ENCODE measurements around the gene EFCAB12. TPM values are rescaled to one million over a fixed set of nuclear protein-coding genes. Genes with fewer than 3 reads are reported as not detected.

Gene EFCAB12
- total RNA-seq, 4 donors from 2014 or later = not detected

DNA sequence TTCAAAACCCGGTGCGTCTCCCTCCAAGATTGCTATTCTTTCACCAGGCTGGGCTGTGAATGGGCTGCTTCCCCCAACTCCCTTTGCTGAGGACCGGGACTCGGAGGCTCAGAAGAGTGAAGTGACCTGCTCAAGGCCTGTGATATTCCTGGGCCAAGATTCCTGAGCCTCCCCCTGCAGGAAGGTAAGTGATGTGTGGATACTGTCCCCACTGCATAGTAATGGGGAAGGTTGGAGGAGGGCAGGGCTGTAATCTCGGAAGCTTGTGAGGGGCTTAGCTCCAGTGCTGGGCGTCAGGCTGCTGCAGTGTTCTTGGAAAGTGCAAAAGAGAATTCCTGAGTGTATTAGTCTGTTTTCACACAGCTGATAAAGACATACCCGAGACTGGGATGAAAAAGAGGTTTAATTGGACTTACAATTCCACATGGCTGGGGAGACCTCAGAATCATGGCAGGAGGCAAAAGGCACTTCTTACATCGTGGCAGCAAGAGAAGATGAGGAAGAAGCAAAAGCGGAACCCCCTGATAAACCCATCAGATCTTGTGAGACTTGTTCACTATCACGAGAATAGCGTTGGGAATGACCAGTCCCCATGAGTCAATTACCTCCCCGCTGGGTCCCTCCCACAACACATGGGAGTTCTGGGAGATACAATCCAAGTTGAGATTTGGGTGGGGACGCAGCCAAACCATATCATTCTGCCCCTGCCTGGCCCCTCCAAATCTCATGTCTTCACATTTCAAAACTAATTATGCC, 67.6 kb downstream of the EFCAB12 start:
- DNase-seq (no peak), ATAC-seq (no peak)
- H3K27ac ChIP-seq = no peak overlapping the region
- H3K9me3 ChIP-seq = no peaks in the 10 kb centered on the region
- in situ Hi-C loops (cut with MboI; ENCODE audit: low sequenced_read_pairs in 4 of 4) (no loop called here), intact Hi-C loops (cut with DNase I; ENCODE audit: low total_unique reads) (no loop called here)
- no peak overlapping the region for H3K4me3 ChIP-seq
- no peaks in the 10 kb centered on the region for H3K4me1 ChIP-seq
- no peak for TF ChIP-seq CTCF (IDR thresholded peaks at IDR 0.05 in 4 of 5, conservative IDR thresholded peaks at IDR 0.05 in 1 of 5)
- H3K27me3 ChIP-seq = no peaks in the 10 kb centered on the region
- H3K36me3 ChIP-seq = no peaks in the 10 kb centered on the region

- Histone ChIP-seq H3K9me3 (no peaks in the 10 kb centered on the region), H3K4me3 (no peak overlapping the region), H3K27ac (no peak overlapping the region), H3K4me1 (no peaks in the 10 kb centered on the region), H3K27me3 (no peaks in the 10 kb centered on the region), H3K36me3 (no peaks in the 10 kb centered on the region)
- no peak for DNase-seq
- in situ Hi-C loops (cut with MboI; ENCODE audit: low sequenced_read_pairs in 4 of 4) = no loop called here
- intact Hi-C loops (cut with DNase I; ENCODE audit: low total_unique reads) = no loop called here
- ATAC-seq = no peak
- TF ChIP-seq POLR2A (IDR thresholded peaks at IDR 0.05) (no peak), CTCF (IDR thresholded peaks at IDR 0.05 in 4 of 5, conservative IDR thresholded peaks at IDR 0.05 in 1 of 5) (no peak)
Measured at GRCh38 chr3:129360171-129360611, 68.2 kb downstream of the EFCAB12 start.

GRCh38 chr3:129358772-129359371, 69.6 kb downstream of the EFCAB12 start:
- intact Hi-C loops (cut with DNase I; ENCODE audit: low total_unique reads) (no loop called here), in situ Hi-C loops (cut with MboI; ENCODE audit: low sequenced_read_pairs in 4 of 4) (no loop called here)
- TF ChIP-seq POLR2A (IDR thresholded peaks at IDR 0.05) (no peak), CTCF (IDR thresholded peaks at IDR 0.05 in 4 of 5, conservative IDR thresholded peaks at IDR 0.05 in 1 of 5) (no peak)
- ATAC-seq (no peak), DNase-seq (no peak)
- no peaks in the 10 kb centered on the region for H3K4me1 ChIP-seq
- no peaks in the 10 kb centered on the region for H3K9me3 ChIP-seq
- H3K27me3 ChIP-seq = no peaks in the 10 kb centered on the region
- no peaks in the 10 kb centered on the region for H3K36me3 ChIP-seq
- no peak overlapping the region for H3K4me3 ChIP-seq
- H3K27ac ChIP-seq = no peak overlapping the region

GRCh38 chr3:129358177-129358771, 70.2 kb downstream of the EFCAB12 start:
- H3K36me3 ChIP-seq = no peaks in the 10 kb centered on the region
- H3K27ac ChIP-seq = no peak overlapping the region
- no peak for ATAC-seq
- no peak overlapping the region for H3K4me3 ChIP-seq
- no peaks in the 10 kb centered on the region for H3K4me1 ChIP-seq
- no peak for TF ChIP-seq CTCF (IDR thresholded peaks at IDR 0.05 in 4 of 5, conservative IDR thresholded peaks at IDR 0.05 in 1 of 5)
- no peak for TF ChIP-seq POLR2A (IDR thresholded peaks at IDR 0.05)
- no peaks in the 10 kb centered on the region for H3K27me3 ChIP-seq
- in situ Hi-C loops (cut with MboI; ENCODE audit: low sequenced_read_pairs in 4 of 4) = no loop called here
- no peak for DNase-seq
- H3K9me3 ChIP-seq = no peaks in the 10 kb centered on the region
- intact Hi-C loops (cut with DNase I; ENCODE audit: low total_unique reads) = no loop called here

All from gastrocnemius medialis (tissue), 4 donors.